HCT116 (cell line): ENCODE measurements around the gene YAP1. TPM values are rescaled to one million over a fixed set of nuclear protein-coding genes. Genes with fewer than 3 reads are reported as not detected.

ENCODE experiments used
- ATAC-seq: fragments of 200-7000 bp; cut with Tn5 transposase; 2 replicates; pipeline ENCODE4 v1.9.1; 2020; ENCODE audit warnings: mild to moderate bottlenecking, moderate library complexity
- BruUV-seq: library from RNA; stranded (reverse); fragments of 400-500 nt; replicated peaks from 2 replicates; lab custom pipeline; 2021; lab: Mats Ljungman, UMichigan
- CTCF ChIA-PET: fragments of 300-600 bp; sonication (Branson Sonifier 250); formaldehyde crosslinking; loops from one replicate; lab custom pipeline; 2021; ENCODE audit warnings: antibody characterized with exemption; lab: Charles Lee
- POLR2A ChIA-PET: fragments of 300-600, 350-600 bp; sonication (Branson Sonifier 250); formaldehyde crosslinking; loops from one replicate; lab custom pipeline; 2021; ENCODE audit warnings: antibody characterized with exemption; lab: Charles Lee
- RAD21 ChIA-PET, 2 experiments: fragments of 300-600 bp; sonication (Branson Sonifier 250); formaldehyde crosslinking; loops; one replicate each; lab custom pipeline; 2023; ENCODE audit warnings: low total read pairs in 2 of 2; ENCODE audit not compliant: uncharacterized antibody in 2 of 2, unreplicated experiment in 2 of 2, low non-redundant PET in 1 of 2; lab: Charles Lee
- DNase-seq: peaks from one replicate; pipeline ENCODE4 v3.0.0-alpha.2; 2010; ENCODE audit warnings: low read depth, low spot score
- H2AFZ ChIP-seq: fragments of 200-600 bp; shearing (Covaris generic), sonication (generic); 2 replicates; pipeline ENCODE4 v1.6.1; 2017; ENCODE audit warnings: low read depth, mixed run types, mixed read lengths, antibody characterized with exemption, low read length; ENCODE audit not compliant: poor library complexity, severe bottlenecking
- H3K27ac ChIP-seq: 2 replicates; pipeline ENCODE4 v1.5.1; 2012; ENCODE audit warnings: low read depth, low read length
- H3K27me3 ChIP-seq: fragments of 200-600 bp; sonication (generic); 2 replicates; pipeline ENCODE4 v1.6.1; 2016; ENCODE audit warnings: mixed run types, low read length, mixed read lengths; ENCODE audit not compliant: insufficient read depth
- H3K36me3 ChIP-seq, 2 experiments: fragments of 200-500 bp in 1 of 2; fragments of 200-600 bp in 1 of 2; sonication (Bioruptor generic) in 1 of 2; sonication (generic) in 1 of 2; 2 replicates each; pipeline versions ENCODE4 v1.5.1 to v1.6.1; 2014 to 2016; ENCODE audit warnings: low read length in 2 of 2, inconsistent platforms in 1 of 2, mixed read lengths in 1 of 2, mixed run types in 1 of 2; ENCODE audit not compliant: insufficient read depth in 2 of 2, control insufficient read depth in 1 of 2
- H3K4me1 ChIP-seq, 2 experiments: fragments of 200-600 bp in 1 of 2; sonication (generic) in 1 of 2; 2 replicates each; pipeline versions ENCODE4 v1.5.1 to v1.6.1; 2012 to 2017; ENCODE audit warnings: low read length in 2 of 2, inconsistent platforms in 1 of 2, mild to moderate bottlenecking in 1 of 2, mixed read lengths in 1 of 2, mixed run types in 1 of 2, moderate library complexity in 1 of 2; ENCODE audit not compliant: insufficient read depth in 2 of 2, control insufficient read depth in 1 of 2
- H3K4me2 ChIP-seq: fragments of 200-600 bp; sonication (generic); 2 replicates; pipeline ENCODE4 v1.6.1; 2017; ENCODE audit warnings: mixed run types, low read length, mixed read lengths
- H3K4me3 ChIP-seq, 2 experiments: fragments of 200-600 bp in 1 of 2; sonication (generic) in 1 of 2; replicated peaks in 1 of 2; 2 replicates each; pipeline ENCODE4 v1.5.1; 2011 to 2016; ENCODE audit warnings: low read length in 2 of 2, control low read depth in 1 of 2, low read depth in 1 of 2, mild to moderate bottlenecking in 1 of 2, mixed read lengths in 1 of 2, mixed run types in 1 of 2
- H3K79me2 ChIP-seq: fragments of 200-600 bp; sonication (generic); 2 replicates; pipeline ENCODE4 v1.6.1; 2017; ENCODE audit warnings: mild to moderate bottlenecking, mixed run types, low read length, moderate library complexity, mixed read lengths; ENCODE audit not compliant: insufficient read depth
- H3K9ac ChIP-seq: fragments of 200-600 bp; sonication (generic); 2 replicates; pipeline ENCODE4 v1.6.1; 2016; ENCODE audit warnings: low read length, mixed read lengths
- H3K9me2 ChIP-seq: fragments of 200-600 bp; sonication (generic), shearing (Covaris generic); 2 replicates; pipeline ENCODE4 v1.6.1; 2017; ENCODE audit warnings: mixed run types, mild to moderate bottlenecking, moderate library complexity; ENCODE audit not compliant: insufficient read depth
- H3K9me3 ChIP-seq, 2 experiments: fragments of 200-500 bp in 1 of 2; fragments of 200-600 bp in 1 of 2; sonication (Bioruptor generic) in 1 of 2; sonication (generic) in 1 of 2; 2 replicates each; pipeline ENCODE4 v1.6.1; 2014 to 2017; ENCODE audit warnings: low read length in 2 of 2, mixed read lengths in 2 of 2, inconsistent platforms in 1 of 2, low read depth in 1 of 2, mild to moderate bottlenecking in 1 of 2, mixed run types in 1 of 2, moderate library complexity in 1 of 2; ENCODE audit not compliant: control insufficient read depth in 1 of 2, insufficient read depth in 1 of 2
- H4K20me1 ChIP-seq: fragments of 200-600 bp; sonication (generic), shearing (Covaris generic); 2 replicates; pipeline ENCODE4 v1.6.1; 2017; ENCODE audit warnings: mixed run types, mild to moderate bottlenecking, moderate library complexity; ENCODE audit not compliant: insufficient read depth
- FOSL1 ChIP-seq: IDR thresholded peaks from 2 replicates; pipeline ENCODE4 v1.6.1; 2012; ENCODE audit warnings: low read depth
- JUND ChIP-seq: IDR thresholded peaks from 2 replicates; pipeline ENCODE4 v1.6.1; 2012
- MAX ChIP-seq: IDR thresholded peaks from 2 replicates; pipeline ENCODE4 v1.6.1; 2012
- POLR2AphosphoS5 ChIP-seq: IDR thresholded peaks from 2 replicates; pipeline ENCODE4 v1.6.1; 2011; ENCODE audit warnings: mild to moderate bottlenecking, low read depth, low read length, moderate library complexity
- REST ChIP-seq: IDR thresholded peaks from 2 replicates; pipeline ENCODE4 v1.6.1; 2012; ENCODE audit warnings: low read depth
- SIN3A ChIP-seq: IDR thresholded peaks from 2 replicates; pipeline ENCODE4 v1.6.1; 2012; ENCODE audit warnings: low read depth
- SP1 ChIP-seq: IDR thresholded peaks from 2 replicates; pipeline ENCODE4 v1.6.1; 2012; ENCODE audit warnings: low read depth
- SRF ChIP-seq: IDR thresholded peaks from 2 replicates; pipeline ENCODE4 v1.6.1; 2012; ENCODE audit warnings: low read depth
- YY1 ChIP-seq: IDR thresholded peaks from 2 replicates; pipeline ENCODE4 v1.6.1; 2011; ENCODE audit warnings: low read length, low read depth, moderate library complexity, mild to moderate bottlenecking; ENCODE audit not compliant: insufficient replicate concordance; ENCODE audit errors: extremely low read depth
- ZFX ChIP-seq: fragments of 450-650 bp; IDR thresholded peaks from 2 replicates; pipeline ENCODE4 v1.6.1; 2017
- ZNF274 ChIP-seq: fragments of 200-500 bp; sonication (Bioruptor generic); IDR thresholded peaks from 2 replicates; pipeline ENCODE4 v1.6.1; 2014; ENCODE audit warnings: mild to moderate bottlenecking, low read depth, low read length, inconsistent platforms
- intact Hi-C: fragments of 100-400 bp; cut with micrococcal nuclease; formaldehyde crosslinking; loops from 2 replicates; pipeline ENCODE4 v1.10.0; 2022
- total RNA-seq: library from RNA; stranded (reverse); gene quantifications from one replicate; pipeline ENCODE4 v1.2.1, GENCODE V29; 2021; ENCODE audit not compliant: unreplicated experiment

The YAP1 gene
- total RNA-seq, 1 experiment from 2014 or later, result 88.6 TPM

- ATAC-seq (no peak), DNase-seq (no peak)
- Histone ChIP-seq H4K20me1 (no peaks in the 10 kb centered on the region), H3K79me2 (no peaks in the 10 kb centered on the region), H3K4me3 (no peak overlapping the region), H2AFZ (no peak overlapping the region), H3K4me1 (peaks cover 0 to 6% of the 10 kb centered on the region in 2 experiments; a peak in 2 of 4 replicates), H3K36me3 (no peaks in the 10 kb centered on the region), H3K9ac (no peak overlapping the region), H3K27ac (no peak overlapping the region), H3K27me3 (no peaks in the 10 kb centered on the region), H3K9me2 (no peaks in the 10 kb centered on the region), H3K9me3 (no peaks in the 10 kb centered on the region), H3K4me2 (no peak overlapping the region)
- TF ChIP-seq YY1, result no peak
- TF ChIP-seq SRF, result no peak
- no peak for TF ChIP-seq REST
- TF ChIP-seq SP1, result no peak
- TF ChIP-seq SIN3A, result no peak
- TF ChIP-seq FOSL1, result peak; percentile 58; the same call in 1 of the 2 replicates
- no peak for TF ChIP-seq ZFX
- TF ChIP-seq ZNF274, result no peak
- TF ChIP-seq JUND, result 0 out of 2 replicates have a peak, but pooled peaks have one; percentile 23
- TF ChIP-seq MAX, result no peak
- TF ChIP-seq POLR2AphosphoS5, result no peak
- ChIA-PET CTCF (no interaction called here), POLR2A (no interaction called here), RAD21 (no interaction called here)
- BruUV-seq, result no TSS peak
- intact Hi-C loops, result no loop called here
Observed at GRCh38 chr11:102079625-102080024, 30.6 kb upstream of the YAP1 start.
